Hepatocyte (in vitro differentiated cells): ENCODE data around the gene CTNNA3. TPM values are rescaled to one million over a fixed set of nuclear protein-coding genes. Genes with fewer than 3 reads are reported as not detected.

Experiments used
- DNase-seq: peaks from one replicate; pipeline ENCODE4 v3.0.0-alpha.2; 2016; ENCODE audit warnings: low spot score
- H2AFZ ChIP-seq: fragments of 200-600 bp; sonication (generic); 2 replicates; pipeline ENCODE4 v1.6.0; 2016; ENCODE audit warnings: antibody characterized with exemption, mild to moderate bottlenecking
- H3K27ac ChIP-seq: fragments of 200-600 bp; sonication (generic); 2 replicates; pipeline ENCODE4 v1.5.1; 2016; ENCODE audit warnings: mild to moderate bottlenecking
- H3K27me3 ChIP-seq: fragments of 200-600 bp; sonication (generic); 2 replicates; pipeline ENCODE4 v1.6.1; 2016
- H3K36me3 ChIP-seq: fragments of 200-600 bp; sonication (generic); replicated peaks from 2 replicates; pipeline ENCODE4 v1.5.1; 2016; ENCODE audit warnings: low read depth; ENCODE audit not compliant: insufficient read depth
- H3K4me1 ChIP-seq: fragments of 200-600 bp; sonication (generic); 2 replicates; pipeline ENCODE4 v1.5.1; 2016; ENCODE audit warnings: mild to moderate bottlenecking, moderate library complexity; ENCODE audit not compliant: insufficient read depth
- H3K4me2 ChIP-seq: fragments of 200-600 bp; sonication (generic); 2 replicates; pipeline ENCODE4 v1.6.0; 2016
- H3K4me3 ChIP-seq: fragments of 200-600 bp; sonication (generic); 2 replicates; pipeline ENCODE4 v1.5.1; 2016; ENCODE audit warnings: mild to moderate bottlenecking
- H3K79me2 ChIP-seq: fragments of 200-600 bp; sonication (generic); 2 replicates; pipeline ENCODE4 v1.6.0; 2017; ENCODE audit warnings: mild to moderate bottlenecking
- H3K9me2 ChIP-seq: fragments of 200-600 bp; sonication (generic); replicated peaks from 2 replicates; pipeline ENCODE4 v1.6.0; 2017; ENCODE audit warnings: mild to moderate bottlenecking; ENCODE audit not compliant: insufficient read depth
- H3K9me3 ChIP-seq: fragments of 200-600 bp; sonication (generic); 2 replicates; pipeline ENCODE4 v1.5.1; 2016; ENCODE audit warnings: low read depth, mild to moderate bottlenecking
- H4K20me1 ChIP-seq: fragments of 200-600 bp; sonication (generic); 2 replicates; pipeline ENCODE4 v1.6.0; 2016; ENCODE audit warnings: mild to moderate bottlenecking; ENCODE audit not compliant: insufficient read depth, poor library complexity, severe bottlenecking
- CTCF ChIP-seq: fragments of 200-600 bp; sonication (generic); IDR thresholded peaks from 2 replicates; pipeline ENCODE4 v1.5.1; 2016; ENCODE audit warnings: antibody characterized with exemption, mild to moderate bottlenecking; ENCODE audit not compliant: poor library complexity
- EZH2 ChIP-seq: fragments of 200-600 bp; sonication (generic); IDR thresholded peaks from 2 replicates; pipeline ENCODE4 v1.6.1; 2016; ENCODE audit warnings: antibody characterized with exemption, mild to moderate bottlenecking, borderline replicate concordance
- EZH2phosphoT487 ChIP-seq: fragments of 200-600 bp; sonication (generic); IDR thresholded peaks from one replicate; pipeline ENCODE4 v1.6.1; 2018; ENCODE audit warnings: antibody characterized with exemption, mild to moderate bottlenecking, low read depth, moderate library complexity; ENCODE audit not compliant: unreplicated experiment, severe bottlenecking
- WGBS: methylation state at CpG from one replicate; pipeline ENCODE4 v1.1.6; 2016; ENCODE audit warnings: low lambda C conversion rate; ENCODE audit errors: missing lambda C conversion rate; 5-methylcytosine and 5-hydroxymethylcytosine counted together
- polyA plus RNA-seq: library from polyadenylated mRNA; unstranded; fragments of >200 nt; fragmentation: Nextera tagmentation; extraction: Ambion mirVana; gene quantifications from 2 replicates; pipeline ENCODE4 v1.2.1, GENCODE V29; 2016
- total RNA-seq: library from RNA; depleted of rRNA; stranded (reverse); fragments of >200 nt; gene quantifications from 2 replicates; pipeline ENCODE4 v1.2.3, GENCODE V29; 2014

The CTNNA3 gene
- total and polyA plus RNA-seq, 2 experiments from 2014 or later: 12.9 to 25.9 TPM

DNA sequence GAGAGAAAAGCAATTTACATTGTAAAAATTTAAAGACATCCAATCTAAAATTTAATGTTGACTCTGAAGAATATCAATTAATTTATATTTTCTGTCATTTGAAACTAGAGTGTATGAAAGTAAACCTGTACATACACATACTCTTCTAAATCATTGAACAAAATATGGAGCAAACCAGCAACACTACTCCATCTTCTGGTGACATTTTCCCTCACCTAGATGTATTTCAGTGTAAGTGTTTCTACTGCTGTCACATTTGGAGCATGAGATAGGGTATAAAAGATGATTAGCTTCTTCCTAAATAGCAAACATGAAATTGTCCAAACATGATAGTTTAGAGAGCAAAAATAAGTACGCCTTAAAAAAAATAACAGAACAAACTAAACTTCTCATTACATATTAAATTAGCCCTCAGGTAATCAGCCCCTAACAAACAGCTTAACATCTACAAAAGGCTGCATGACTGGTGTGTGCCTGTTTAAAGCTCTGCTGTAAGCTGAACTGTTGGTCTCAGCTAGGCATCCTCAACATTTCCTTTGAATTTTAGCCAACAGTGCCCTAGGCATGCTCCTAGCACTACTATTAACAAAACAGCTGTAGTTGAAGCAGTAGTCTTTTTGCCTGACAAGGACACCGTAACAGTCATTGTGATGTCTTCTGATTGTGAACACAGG is 189.8 kb downstream of the CTNNA3 start:
- Histone ChIP-seq H2AFZ (no peak overlapping the region), H3K36me3 (no peaks in the 10 kb centered on the region)
- peak; percentile 12 for TF ChIP-seq CTCF
- TF ChIP-seq EZH2: no peak

GRCh38 chr10:67492317-67493019 is 203.5 kb downstream of the CTNNA3 start:
- H3K79me2 ChIP-seq: no peaks in the 10 kb centered on the region
- no peaks in the 10 kb centered on the region for H3K9me2 ChIP-seq
- peak; percentile 17 for DNase-seq
- H3K4me1 ChIP-seq: peaks cover 10% of the 10 kb centered on the region
- H3K36me3 ChIP-seq: no peaks in the 10 kb centered on the region
- peak overlapping the region; percentile 6 for H3K27ac ChIP-seq
- no peak overlapping the region for H3K4me3 ChIP-seq
- TF ChIP-seq EZH2: no peak
- TF ChIP-seq CTCF: no peak
- peak; percentile 72 for TF ChIP-seq EZH2phosphoT487
- no peaks in the 10 kb centered on the region for H4K20me1 ChIP-seq
- H2AFZ ChIP-seq: no peak overlapping the region
- WGBS: 43% methylated on average over 2 of the region's 2 CpGs
- no peaks in the 10 kb centered on the region for H3K27me3 ChIP-seq
- no peaks in the 10 kb centered on the region for H3K9me3 ChIP-seq
- H3K4me2 ChIP-seq: peak overlapping the region; percentile 13

More for the DNA sequence above, 189.8 kb downstream of the CTNNA3 start:
- H3K79me2 ChIP-seq: no peaks in the 10 kb centered on the region
- H3K4me2 ChIP-seq: no peak overlapping the region
- no peaks in the 10 kb centered on the region for H3K9me3 ChIP-seq
- no peaks in the 10 kb centered on the region for H3K27me3 ChIP-seq
- H3K9me2 ChIP-seq: no peaks in the 10 kb centered on the region
- H3K4me3 ChIP-seq: no peak overlapping the region
- WGBS: 83% methylated on average over 2 of the region's 2 CpGs
- DNase-seq: no peak
- H3K4me1 ChIP-seq: no peaks in the 10 kb centered on the region
- no peak overlapping the region for H3K27ac ChIP-seq
- H4K20me1 ChIP-seq: no peaks in the 10 kb centered on the region

DNA sequence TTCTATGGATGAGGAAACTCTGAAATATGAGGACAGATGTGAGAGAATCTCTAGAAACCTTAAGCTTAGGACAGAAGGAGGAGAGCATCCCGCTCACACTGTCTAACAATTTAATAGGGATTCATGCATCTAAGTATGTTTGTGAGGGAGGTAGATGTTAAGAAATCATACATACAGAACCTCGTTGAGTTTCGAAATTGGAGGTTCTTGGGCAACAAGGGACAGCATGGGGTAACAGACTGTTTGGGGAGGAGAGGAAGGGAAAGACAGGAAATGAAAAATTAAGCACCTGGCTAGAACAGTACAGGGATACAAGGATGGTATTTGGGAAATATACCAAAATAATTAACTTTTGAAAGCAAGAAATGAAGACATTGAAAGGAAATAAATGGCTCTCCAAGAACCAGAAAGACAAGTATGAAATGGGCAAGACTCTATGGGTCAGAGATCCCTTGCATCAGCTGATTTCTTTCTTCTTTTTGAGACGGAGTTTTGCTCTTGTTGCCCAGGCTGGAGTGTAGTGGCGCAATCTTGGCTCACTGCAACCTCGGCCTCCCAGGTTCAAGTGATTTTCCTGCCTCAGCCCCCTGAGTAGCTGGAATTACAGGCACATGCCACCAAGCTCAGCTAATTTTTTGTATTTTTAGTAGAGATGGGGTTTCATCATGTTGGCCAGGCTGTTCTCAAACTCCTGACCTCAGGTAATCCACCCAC is 207.9 kb downstream of the CTNNA3 start:
- H3K4me2 ChIP-seq: no peak overlapping the region
- peaks cover 10% of the 10 kb centered on the region for H3K4me1 ChIP-seq
- no peak overlapping the region for H2AFZ ChIP-seq
- no peak overlapping the region for H3K27ac ChIP-seq
- no peaks in the 10 kb centered on the region for H3K9me2 ChIP-seq
- H3K9me3 ChIP-seq: no peaks in the 10 kb centered on the region
- DNase-seq: no peak
- no peak overlapping the region for H3K4me3 ChIP-seq
- H3K27me3 ChIP-seq: no peaks in the 10 kb centered on the region
- WGBS: 88% methylated on average over 6 of the region's 6 CpGs
- no peaks in the 10 kb centered on the region for H4K20me1 ChIP-seq
- H3K79me2 ChIP-seq: no peaks in the 10 kb centered on the region
- no peaks in the 10 kb centered on the region for H3K36me3 ChIP-seq
- TF ChIP-seq EZH2phosphoT487 (no peak), CTCF (no peak), EZH2 (no peak)
